AG04450 (cell line): ENCODE data around the gene MAB21L3. TPM values are rescaled to one million over a fixed set of nuclear protein-coding genes. Genes with fewer than 3 reads are reported as not detected.

ENCODE experiments used
- CTCF ChIA-PET: fragments of 300-600, 350-600 bp; formaldehyde crosslinking; extraction: SDS; loops from one replicate; lab custom pipeline; 2022; ENCODE audit warnings: antibody characterized with exemption, inconsistent platforms; lab: Charles Lee
- POLR2A ChIA-PET: fragments of 350-600 bp; formaldehyde crosslinking; extraction: SDS; loops from one replicate; lab custom pipeline; 2021; ENCODE audit warnings: antibody characterized with exemption, inconsistent platforms; lab: Yijun Ruan, JAX
- DNase-seq: peaks from one replicate; pipeline ENCODE4 v3.0.0-alpha.2; 2011; ENCODE audit warnings: low read depth, low spot score
- H3K27ac ChIP-seq: one replicate; pipeline ENCODE4 v1.5.1; 2012; ENCODE audit warnings: low read depth, low read length, control low read depth
- H3K27me3 ChIP-seq: one replicate; pipeline ENCODE4 v1.6.0; 2012; ENCODE audit warnings: low read length; ENCODE audit not compliant: control insufficient read depth, insufficient read depth
- H3K4me3 ChIP-seq: 2 replicates; pipeline ENCODE4 v1.5.1; 2011; ENCODE audit warnings: mild to moderate bottlenecking, low read depth, low read length, control low read depth
- H3K9me3 ChIP-seq: 2 replicates; pipeline ENCODE4 v1.5.1; 2012; ENCODE audit warnings: low read length; ENCODE audit not compliant: control insufficient read depth, insufficient read depth
- CTCF ChIP-seq: IDR thresholded peaks from 2 replicates; pipeline ENCODE4 v1.5.1; 2011; ENCODE audit warnings: low read depth, low read length, control low read depth, inconsistent platforms
- polyA plus RNA-seq: library from polyadenylated mRNA; depleted of rRNA; stranded (reverse); fragments of >200 nt; gene quantifications from 2 replicates; pipeline ENCODE4 v1.2.3, GENCODE V29; 2011

Gene MAB21L3
- polyA plus RNA-seq, 1 experiment = not detected

GRCh38 chr1:116167625-116168276 lies 56.6 kb downstream of the MAB21L3 start:
- Histone ChIP-seq H3K27ac (no peak overlapping the region), H3K4me3 (peak overlapping the region; percentile 41)
- CTCF ChIA-PET = interaction anchor here (0.6 to 1.5 kb wide), 3 partner anchors 14 to 318 kb away, joined by 3 to 5 read pairs (median 4); no protein-coding TSS in a partner anchor

GRCh38 chr1:116168277-116169032 lies 57.3 kb downstream of the MAB21L3 start:
- peaks cover 12% of the 10 kb centered on the region for H3K27me3 ChIP-seq
- no peak for DNase-seq
- POLR2A ChIA-PET = no interaction called here
- CTCF ChIA-PET = interaction anchor here (0.6 to 1.5 kb wide), 8 partner anchors 13 to 322 kb away, joined by 3 to 6 read pairs (median 4); no protein-coding TSS in a partner anchor
- H3K4me3 ChIP-seq = peak overlapping the region; percentile 41
- H3K27ac ChIP-seq = no peak overlapping the region
- peak; percentile 57 for TF ChIP-seq CTCF
- no peaks in the 10 kb centered on the region for H3K9me3 ChIP-seq

More at GRCh38 chr1:116167625-116168276, 56.6 kb downstream of the MAB21L3 start:
- POLR2A ChIA-PET = no interaction called here
- H3K27me3 ChIP-seq = peaks cover 12% of the 10 kb centered on the region
- DNase-seq = no peak
- no peaks in the 10 kb centered on the region for H3K9me3 ChIP-seq
- TF ChIP-seq CTCF = no peak

DNA sequence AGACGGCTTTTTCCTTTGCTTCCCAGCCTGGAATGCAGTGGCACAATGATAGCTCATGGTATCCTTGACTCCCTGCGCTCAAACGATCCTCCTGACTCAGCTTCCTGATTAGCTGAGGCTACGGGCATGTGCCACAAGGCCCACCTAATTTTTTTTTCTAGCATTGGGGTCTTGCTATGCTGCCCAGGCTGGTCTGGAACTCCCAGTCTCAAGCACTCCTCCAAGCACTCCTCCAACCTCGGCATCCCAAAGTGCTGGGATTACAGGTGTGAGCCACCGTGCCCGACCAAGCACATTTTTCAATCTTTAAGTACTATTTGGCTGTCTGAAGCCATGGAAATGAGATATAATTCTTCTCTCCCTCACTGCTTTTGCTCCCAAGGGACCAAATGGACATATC lies 58.7 kb downstream of the MAB21L3 start:
- H3K9me3 ChIP-seq = no peaks in the 10 kb centered on the region
- TF ChIP-seq CTCF = no peak
- no peak overlapping the region for H3K4me3 ChIP-seq
- no peak overlapping the region for H3K27ac ChIP-seq
- no peak for DNase-seq
- CTCF ChIA-PET = interaction anchor here (0.6 kb wide), 1 partner anchor 335 kb away, joined by 3 read pairs; no protein-coding TSS in a partner anchor
- POLR2A ChIA-PET = no interaction called here
- peaks cover 12% of the 10 kb centered on the region for H3K27me3 ChIP-seq

DNA sequence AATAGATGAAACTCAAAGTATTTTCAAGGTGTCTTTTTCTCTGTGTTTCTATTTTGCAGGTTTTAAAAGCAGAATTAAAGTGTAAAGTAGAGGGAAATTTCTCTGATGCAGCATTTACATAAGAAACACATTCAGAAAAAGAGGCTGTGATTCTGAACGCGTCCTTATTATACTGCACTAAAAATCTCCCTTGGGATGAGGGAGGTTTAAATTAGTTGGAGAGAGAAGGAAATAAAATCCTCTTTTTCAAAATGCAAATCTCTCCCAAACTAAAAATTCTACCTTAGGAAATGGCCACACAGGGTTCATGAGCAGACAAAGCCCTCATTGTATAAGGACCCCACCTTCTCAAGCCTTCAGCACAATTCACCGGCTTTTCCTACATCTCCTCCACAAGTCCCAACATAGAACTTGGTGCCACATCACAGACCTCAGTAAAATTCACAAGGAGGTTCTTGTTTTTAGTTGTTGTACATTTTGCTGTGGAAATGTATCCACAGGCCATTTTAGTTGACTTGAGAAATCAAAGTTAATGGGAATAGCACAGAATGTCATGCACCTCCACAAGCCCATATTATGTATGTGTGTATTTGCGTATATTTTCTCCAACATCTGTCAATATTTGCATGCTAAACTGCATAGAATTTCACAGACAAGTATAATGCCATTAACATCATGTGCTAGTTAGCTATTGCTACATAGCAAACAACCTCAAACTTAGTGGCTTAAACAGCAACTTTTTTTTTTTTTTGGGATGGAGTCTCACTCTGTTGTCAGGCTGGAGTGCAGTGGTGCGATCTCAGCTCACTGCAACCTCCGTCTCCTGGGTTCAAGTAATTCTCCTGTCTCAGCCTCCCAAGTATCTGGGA lies 59.8 kb downstream of the MAB21L3 start:
- TF ChIP-seq CTCF = no peak
- H3K27ac ChIP-seq = no peak overlapping the region
- DNase-seq = no peak
- H3K4me3 ChIP-seq = no peak overlapping the region
- H3K27me3 ChIP-seq = peaks cover 12% of the 10 kb centered on the region
- ChIA-PET CTCF (no interaction called here), POLR2A (no interaction called here)
- no peaks in the 10 kb centered on the region for H3K9me3 ChIP-seq
